Ovary (tissue), 3 donors: Measurements from ENCODE around the gene SH3PXD2A.

Experiments used
- CTCF ChIP-seq, 3 donors: fragments of 450-650 bp in 2 of 3; fragments of 200-600 bp in 1 of 3; IDR thresholded peaks; one replicate each; pipeline versions ENCODE4 v1.5.1 to v1.8.0; 2016 to 2022; ENCODE audit warnings: antibody characterized with exemption in 3 of 3, mild to moderate bottlenecking in 1 of 3
- POLR2A ChIP-seq: fragments of 450-650 bp; IDR thresholded peaks from one replicate; pipeline ENCODE4 v1.6.1; 2017; ENCODE audit warnings: antibody characterized with exemption, mild to moderate bottlenecking, moderate library complexity
- donor health status: DM: no; HTN: no; CAD: no.

GRCh38 chr10:103756277-103756869, 99.0 kb downstream of the SH3PXD2A start:
- TF ChIP-seq CTCF (IDR thresholded peaks at IDR 0.05) (no peak), POLR2A (no peak)
